Kidney glomerular epithelial cell (primary cell): ENCODE results near the gene RAD51B.

Experiments used
- DNase-seq: peaks from one replicate; lab custom pipeline; 2025; lab: John Stamatoyannopoulos, UW

The RAD51B gene

GRCh38 chr14:68634332-68634731 lies 814.8 kb downstream of the RAD51B start:
- DNase-seq, result no peak

- no peak for DNase-seq
These were observed 815.5 kb downstream of the RAD51B start for GRCh38 chr14:68634874-68635595.

- DNase-seq, result no peak
These were observed 817.0 kb downstream of the RAD51B start for GRCh38 chr14:68636597-68636996.

- no peak for DNase-seq
These were observed 817.8 kb downstream of the RAD51B start for GRCh38 chr14:68637106-68638021.

- DNase-seq, result no peak
These were observed 818.8 kb downstream of the RAD51B start for GRCh38 chr14:68638141-68638999.

- DNase-seq, result no peak
These were observed 819.6 kb downstream of the RAD51B start for GRCh38 chr14:68639000-68639757.

- no peak for DNase-seq
These were observed 820.4 kb downstream of the RAD51B start for GRCh38 chr14:68639758-68640574.

GRCh38 chr14:68643673-68644072 lies 824.1 kb downstream of the RAD51B start:
- DNase-seq, result no peak

GRCh38 chr14:68644101-68644500 lies 824.5 kb downstream of the RAD51B start:
- DNase-seq, result no peak

- DNase-seq, result no peak
These were observed 825.8 kb downstream of the RAD51B start for GRCh38 chr14:68645371-68645770.

- DNase-seq, result peak; percentile 35
These were observed 830.1 kb downstream of the RAD51B start for GRCh38 chr14:68649476-68650189.

- DNase-seq, result no peak
These were observed 830.9 kb downstream of the RAD51B start for GRCh38 chr14:68650404-68650994.

- no peak for DNase-seq
These were observed 831.5 kb downstream of the RAD51B start for GRCh38 chr14:68651075-68651474.

GRCh38 chr14:68651652-68652432 lies 832.3 kb downstream of the RAD51B start:
- no peak for DNase-seq

- DNase-seq, result no peak
These were observed 832.8 kb downstream of the RAD51B start for GRCh38 chr14:68652433-68652690.

- no peak for DNase-seq
These were observed 833.5 kb downstream of the RAD51B start for GRCh38 chr14:68653108-68653507.

GRCh38 chr14:68653804-68654203 lies 834.2 kb downstream of the RAD51B start:
- no peak for DNase-seq

GRCh38 chr14:68654471-68654941 lies 834.9 kb downstream of the RAD51B start:
- DNase-seq, result no peak
